Heart right ventricle (tissue), 16 donors: ENCODE results near the gene CREB5. TPM values are rescaled to one million over a fixed set of nuclear protein-coding genes. Genes with fewer than 3 reads are reported as not detected.

Source experiments
- ATAC-seq, 8 donors: fragments of 200-7000 bp; cut with Tn5 transposase; one replicate each; pipeline ENCODE4 v1.9.1; 2020; ENCODE audit warnings: mild to moderate bottlenecking in 8 of 8, moderate library complexity in 8 of 8, moderate number of reproducible peaks in 1 of 8
- DNase-seq, 2 donors: peaks; one replicate each; pipeline ENCODE4 v3.0.0-alpha.2; 2020
- H3K27ac ChIP-seq, 10 donors: fragments of 200-600 bp; sonication (generic) in 2 of 10; one replicate each; pipeline versions ENCODE4 v1.5.0 to v1.8.0; 2020 to 2022; ENCODE audit warnings: mild to moderate bottlenecking in 3 of 10
- H3K27me3 ChIP-seq, 7 donors: fragments of 200-600 bp; one replicate each; pipeline ENCODE4 v1.8.0; 2021 to 2022; ENCODE audit warnings: mild to moderate bottlenecking in 2 of 7
- H3K36me3 ChIP-seq, 9 donors: fragments of 200-600 bp; sonication (generic) in 1 of 9; one replicate each; pipeline versions ENCODE4 v1.5.0 to v1.8.0; 2020 to 2022; ENCODE audit warnings: mild to moderate bottlenecking in 2 of 9
- H3K4me1 ChIP-seq, 9 donors: fragments of 200-600 bp; sonication (generic) in 1 of 9; one replicate each; pipeline versions ENCODE4 v1.5.0 to v1.8.0; 2020 to 2022; ENCODE audit warnings: mild to moderate bottlenecking in 4 of 9
- H3K4me3 ChIP-seq, 10 donors: fragments of 200-600 bp; sonication (generic) in 2 of 10; one replicate each; pipeline versions ENCODE4 v1.5.0 to v1.8.0; 2020 to 2022; ENCODE audit warnings: mild to moderate bottlenecking in 7 of 10, moderate library complexity in 2 of 10
- H3K9me3 ChIP-seq, 11 donors: fragments of 200-600 bp in 10 of 11; sonication (generic) in 2 of 11; one replicate each; pipeline versions ENCODE4 v1.5.0 to v1.8.0; 2013 to 2022; ENCODE audit warnings: mild to moderate bottlenecking in 2 of 11, control low read depth in 1 of 11, moderate library complexity in 1 of 11
- CTCF ChIP-seq, 9 donors: fragments of 200-600 bp; sonication (generic) in 2 of 9; IDR thresholded peaks; one replicate each; pipeline versions ENCODE4 v1.5.0 to v1.8.0; 2021 to 2022; ENCODE audit warnings: antibody characterized with exemption in 9 of 9, mild to moderate bottlenecking in 5 of 9, moderate library complexity in 1 of 9
- WGBS, 2 donors: extraction: QIAGEN DNeasy Blood & Tissue Kit; methylation state at CpG; one replicate each; pipeline ENCODE4 v1.1.7; 2013; ENCODE audit warnings: inconsistent platforms in 1 of 2; 5-methylcytosine and 5-hydroxymethylcytosine counted together
- intact Hi-C, 10 donors: fragments of 100-400 bp; cut with DNase I; formaldehyde crosslinking; loops; one replicate each; pipeline versions ENCODE4 v1.11.1 to v1.14.2; 2022
- polyA plus RNA-seq, 2 donors: library from polyadenylated mRNA; stranded (reverse); fragments of 200-250 nt; gene quantifications; one replicate each; pipeline ENCODE4 v1.2.3, GENCODE V29; 2013
- total RNA-seq, 10 donors: library from RNA; stranded (reverse); fragmentation: NEBNext Ultra II Directional in 3 of 10; extraction: Animal tissue kit (Norgen Biotek cat#: 25700) in 3 of 10; gene quantifications; one replicate each; pipeline versions ENCODE4 v1.2.1 to v1.2.4, GENCODE V29; 2021 to 2023
- donor health status: Arrhythmogenic right ventricular cardiomyopathy.
- donor health status: ischemic (EF 13 %, LVEDD 7.1; RV severe dilation, severe dysfunction).
- donor health status: healthy with polysubstance abuse.
- donor health status: DM: no; HTN: yes; CAD: no.
- donor health status: DM: no; HTN: no; CAD: no.
- donor health status: ischemic (EF 25% LVEDD 6.9; RV normal size, moderate dysfunction).
- donor health status: ischemic (EF 25% LVEDD 5.7; RV mildly dilated, moderate dysfunction).
- donor health status: healthy.
- donor health status: DM: yes; HTN: yes; CAD: no.
- donor health status: Ischemic cardiomyopathy.
- donor health status: ischemic (EF 35%, LVEDD 5.7; RV mildly dilated, moderate dysfunction).
- donor health status: nonischemic (EF 11% LVEDD 7.7; RV severe dilation, severe dysfunction).
- donor health status: DM: yes; HTN: yes; CAD: no.
- donor health status: PGD.
- donor health status: ischemic (EF 29% LVEDD 5.4; RV normal size, mild dysfunction).
- donor health status: nonischemic (EF 23%, LVEDD 6.1; RV moderate dilation, normal function).

Gene CREB5
- total and polyA plus RNA-seq, 12 donors, result 4.7 to 170 (median 19.0) TPM

GRCh38 chr7:28483112-28483511, 70.8 kb downstream of the CREB5 start:
- Histone ChIP-seq H3K36me3 (no peaks in the 10 kb centered on the region), H3K27me3 (no peaks in the 10 kb centered on the region), H3K4me3 (no peak overlapping the region), H3K9me3 (no peaks in the 10 kb centered on the region), H3K27ac (no peak overlapping the region), H3K4me1 (peaks cover 0 to 46% (median 16%) of the 10 kb centered on the region in 9 donors)
- 83% methylated on average over 4 of the region's 4 CpGs for WGBS, 2 donors
- TF ChIP-seq CTCF (IDR thresholded peaks at IDR 0.05), result no peak
- ATAC-seq (no peak), DNase-seq (no peak)
- intact Hi-C loops, result no loop called here

GRCh38 chr7:28483908-28484605, 71.7 kb downstream of the CREB5 start:
- H3K9me3 ChIP-seq, result no peaks in the 10 kb centered on the region
- no peaks in the 10 kb centered on the region for H3K36me3 ChIP-seq
- no peak for DNase-seq
- intact Hi-C loops, result no loop called here
- peaks cover 0 to 37% (median 12%) of the 10 kb centered on the region in 9 donors for H3K4me1 ChIP-seq
- no peak overlapping the region for H3K27ac ChIP-seq
- H3K4me3 ChIP-seq, result no peak overlapping the region
- ATAC-seq, result no peak
- WGBS, 2 donors, result 87 to 91% methylated on average over 2 of the region's 2 CpGs
- no peaks in the 10 kb centered on the region for H3K27me3 ChIP-seq
- TF ChIP-seq CTCF (IDR thresholded peaks at IDR 0.05), result no peak

GRCh38 chr7:28484606-28484935, 72.3 kb downstream of the CREB5 start:
- WGBS, 2 donors, result 95 to 97% methylated on average over 4 of the region's 4 CpGs
- Histone ChIP-seq H3K36me3 (no peaks in the 10 kb centered on the region), H3K27ac (no peak overlapping the region), H3K4me3 (no peak overlapping the region), H3K4me1 (peaks cover 0 to 31% (median 10%) of the 10 kb centered on the region in 9 donors), H3K27me3 (no peaks in the 10 kb centered on the region), H3K9me3 (no peaks in the 10 kb centered on the region)
- ATAC-seq, result no peak
- no peak for DNase-seq
- TF ChIP-seq CTCF (IDR thresholded peaks at IDR 0.05), result no peak
- intact Hi-C loops, result no loop called here

GRCh38 chr7:28487487-28487886, 75.2 kb downstream of the CREB5 start:
- Histone ChIP-seq H3K27ac (no peak overlapping the region), H3K36me3 (no peaks in the 10 kb centered on the region), H3K9me3 (no peaks in the 10 kb centered on the region), H3K4me3 (no peak overlapping the region), H3K4me1 (peaks cover 0 to 10% (median 0%) of the 10 kb centered on the region in 9 donors), H3K27me3 (no peaks in the 10 kb centered on the region)
- ATAC-seq (no peak), DNase-seq (no peak)
- 94 to 96% methylated on average over 4 of the region's 4 CpGs for WGBS, 2 donors
- intact Hi-C loops, result no loop called here
- no peak for TF ChIP-seq CTCF (IDR thresholded peaks at IDR 0.05)
